Measurements from ENCODE around the gene EXOSC9.

DNA sequence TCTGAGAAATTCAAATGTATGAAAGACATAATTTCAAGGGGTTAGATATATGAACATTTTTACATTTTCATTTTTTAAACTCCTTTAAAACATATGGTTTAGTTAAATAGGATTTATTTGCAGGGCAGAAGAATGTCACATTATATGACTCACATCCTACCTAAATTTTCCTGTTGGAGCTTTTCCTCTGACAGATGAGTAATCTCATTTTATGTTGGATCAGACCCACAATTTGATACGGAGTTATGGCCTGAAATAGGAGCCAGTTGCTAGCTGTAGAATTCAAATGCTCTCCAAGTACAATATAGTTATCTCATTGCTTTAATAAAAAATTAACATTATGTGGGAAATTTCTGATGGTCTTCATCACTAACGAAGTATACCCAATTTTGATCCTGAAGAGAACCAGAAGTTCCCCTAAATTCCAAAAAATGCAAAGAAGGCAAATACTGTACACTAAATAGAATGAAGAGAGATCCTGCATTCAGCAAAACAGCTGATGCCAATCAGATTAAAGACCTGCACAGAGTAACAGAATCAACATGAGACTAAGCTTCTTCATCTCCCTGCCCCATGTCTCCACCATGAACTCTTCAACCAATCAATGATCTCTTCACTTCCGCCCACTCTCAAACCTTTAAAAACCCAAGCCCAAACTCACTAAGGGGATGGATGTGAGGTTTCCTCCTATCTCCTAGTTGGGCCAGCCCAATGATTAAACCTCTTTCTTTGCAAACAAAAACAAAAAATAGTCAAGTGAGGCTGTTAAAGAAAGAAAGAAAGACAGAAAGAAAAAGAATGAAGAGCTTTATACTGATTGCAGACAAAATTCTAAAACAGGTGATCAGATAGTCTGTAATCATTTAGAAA, 10.9 kb upstream of the EXOSC9 start:
- TF ChIP-seq, protein P1, sequence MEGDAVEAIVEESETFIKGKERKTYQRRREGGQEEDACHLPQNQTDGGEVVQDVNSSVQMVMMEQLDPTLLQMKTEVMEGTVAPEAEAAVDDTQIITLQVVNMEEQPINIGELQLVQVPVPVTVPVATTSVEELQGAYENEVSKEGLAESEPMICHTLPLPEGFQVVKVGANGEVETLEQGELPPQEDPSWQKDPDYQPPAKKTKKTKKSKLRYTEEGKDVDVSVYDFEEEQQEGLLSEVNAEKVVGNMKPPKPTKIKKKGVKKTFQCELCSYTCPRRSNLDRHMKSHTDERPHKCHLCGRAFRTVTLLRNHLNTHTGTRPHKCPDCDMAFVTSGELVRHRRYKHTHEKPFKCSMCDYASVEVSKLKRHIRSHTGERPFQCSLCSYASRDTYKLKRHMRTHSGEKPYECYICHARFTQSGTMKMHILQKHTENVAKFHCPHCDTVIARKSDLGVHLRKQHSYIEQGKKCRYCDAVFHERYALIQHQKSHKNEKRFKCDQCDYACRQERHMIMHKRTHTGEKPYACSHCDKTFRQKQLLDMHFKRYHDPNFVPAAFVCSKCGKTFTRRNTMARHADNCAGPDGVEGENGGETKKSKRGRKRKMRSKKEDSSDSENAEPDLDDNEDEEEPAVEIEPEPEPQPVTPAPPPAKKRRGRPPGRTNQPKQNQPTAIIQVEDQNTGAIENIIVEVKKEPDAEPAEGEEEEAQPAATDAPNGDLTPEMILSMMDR (conservative IDR thresholded peaks at IDR 0.05; ENCODE audit: low read length) = no peak
- TF ChIP-seq EZH2phosphoT487 (IDR thresholded peaks at IDR 0.05; ENCODE audit: borderline replicate concordance, low read depth, low read length) = no peak

Measured in OCI-LY7 (cell line).